Measurements from ENCODE around the gene GPC5.
"Not testable (repeated sequence)": the region's sequence is repeated elsewhere in the genome, so short reads cannot be mapped to it uniquely, and the experiment has no call there.

Gene GPC5

DNA sequence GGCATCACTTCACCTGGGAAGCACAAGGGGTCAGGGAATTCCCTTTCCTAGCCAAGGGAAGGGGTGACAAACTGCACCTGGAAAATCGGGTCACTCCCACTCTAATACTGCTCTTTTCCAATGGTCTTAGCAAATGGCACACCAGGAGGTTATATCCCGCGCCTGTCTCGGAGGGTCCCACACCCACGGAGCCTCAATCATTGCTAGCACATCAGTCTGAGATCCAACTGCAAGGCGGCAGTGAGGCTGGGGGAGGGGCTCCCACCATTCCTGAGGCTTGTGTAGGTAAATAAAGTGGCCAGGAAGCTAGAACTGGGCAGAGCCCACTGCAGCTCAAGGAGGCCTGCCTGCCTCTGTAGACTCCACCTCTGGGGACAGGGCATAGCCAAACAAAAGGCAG lies 1118.5 kb downstream of the GPC5 start:
- DNase-seq: not testable (repeated sequence)

DNA sequence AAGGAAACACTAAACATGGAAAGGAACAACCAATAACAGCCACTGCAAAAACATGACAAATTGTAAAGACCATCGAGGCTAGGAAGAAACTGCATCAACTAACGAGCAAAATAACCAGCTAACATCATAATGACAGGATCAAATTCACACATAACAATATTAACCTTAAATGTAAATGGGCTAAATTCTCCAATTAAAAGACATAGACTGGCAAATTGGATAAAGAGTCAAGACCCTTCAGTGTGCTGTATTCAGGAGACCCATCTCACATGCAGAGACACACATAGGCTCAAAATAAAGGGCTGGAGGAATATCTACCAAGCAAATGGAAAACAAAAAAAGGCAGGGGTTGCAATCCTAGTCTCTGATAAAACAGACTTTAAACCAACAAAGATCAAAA lies 1120.2 kb downstream of the GPC5 start:
- DNase-seq: not testable (repeated sequence)

DNA sequence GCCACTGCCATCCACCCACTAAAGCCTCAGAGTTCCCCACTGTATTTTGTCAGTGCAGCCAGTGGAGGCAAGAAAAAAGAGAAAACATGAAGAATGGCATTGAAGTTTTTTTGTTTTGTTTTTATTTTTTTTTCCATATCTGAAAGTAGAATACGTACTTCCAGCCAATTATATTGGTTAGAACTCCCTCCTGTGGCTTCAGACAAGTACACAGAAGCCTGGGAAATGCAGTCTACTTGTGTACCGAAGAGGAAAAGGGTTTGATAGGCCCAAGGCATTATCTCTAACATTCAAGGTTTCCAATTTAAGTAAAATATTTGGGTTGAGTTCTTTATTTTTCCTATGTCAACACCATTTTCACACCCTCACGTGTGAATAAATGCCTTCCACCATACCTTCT lies 1131.9 kb downstream of the GPC5 start:
- no peak for DNase-seq

DNA sequence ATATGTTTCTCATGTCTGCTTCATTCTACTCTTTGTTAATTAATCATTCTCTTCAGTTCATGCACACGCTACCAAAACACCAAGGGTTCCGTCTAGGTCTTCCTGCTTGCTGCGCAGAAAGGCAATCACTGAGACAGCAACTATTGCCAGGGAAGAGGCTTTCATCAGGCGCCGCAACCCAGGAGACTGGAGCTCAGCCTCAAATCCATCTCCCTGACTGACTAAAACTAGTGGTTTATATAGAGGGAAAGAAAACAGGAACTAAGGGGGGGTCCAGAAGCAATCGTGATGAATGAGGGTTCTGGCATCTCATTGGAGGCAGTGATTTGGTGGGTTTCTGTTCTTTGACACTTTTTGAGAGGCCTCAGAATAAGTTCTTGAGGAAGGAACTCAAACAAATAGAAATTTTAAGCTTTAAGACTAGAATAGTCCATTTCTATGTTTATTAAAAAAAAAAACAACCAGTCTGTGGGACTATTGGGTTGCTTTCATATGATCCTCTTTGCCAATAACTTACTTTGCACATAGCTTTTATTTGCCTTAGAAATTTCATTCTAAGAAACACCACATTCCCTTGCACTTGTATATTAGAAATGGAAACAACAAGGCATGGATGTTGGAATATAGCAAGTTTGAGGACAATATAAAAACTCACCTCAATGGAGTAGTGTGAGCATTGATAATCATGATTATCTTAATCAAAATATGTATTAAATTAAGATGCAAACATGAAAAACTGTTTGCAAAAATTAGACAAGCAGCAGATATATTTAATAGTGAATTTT lies 1137.0 kb downstream of the GPC5 start:
- DNase-seq: no peak

DNA sequence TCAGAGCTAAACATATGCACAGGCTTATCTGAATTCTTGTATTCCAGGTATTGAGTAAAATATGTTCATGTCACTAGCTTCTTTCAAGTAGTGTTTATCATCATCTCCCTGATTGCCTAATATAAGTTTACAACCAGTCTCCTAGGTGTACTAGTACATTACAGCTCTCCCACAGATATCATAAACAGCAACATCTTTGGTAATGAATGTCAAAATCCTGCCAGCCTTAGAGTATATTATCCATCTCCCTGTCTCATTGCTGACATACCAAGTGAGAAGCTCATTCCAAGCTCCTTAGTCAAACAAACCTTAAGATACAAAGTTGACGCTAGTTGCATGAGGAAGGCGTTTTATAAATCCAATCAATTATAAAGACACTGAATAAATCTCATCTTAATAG lies 1139.0 kb downstream of the GPC5 start:
- no peak for DNase-seq

DNA sequence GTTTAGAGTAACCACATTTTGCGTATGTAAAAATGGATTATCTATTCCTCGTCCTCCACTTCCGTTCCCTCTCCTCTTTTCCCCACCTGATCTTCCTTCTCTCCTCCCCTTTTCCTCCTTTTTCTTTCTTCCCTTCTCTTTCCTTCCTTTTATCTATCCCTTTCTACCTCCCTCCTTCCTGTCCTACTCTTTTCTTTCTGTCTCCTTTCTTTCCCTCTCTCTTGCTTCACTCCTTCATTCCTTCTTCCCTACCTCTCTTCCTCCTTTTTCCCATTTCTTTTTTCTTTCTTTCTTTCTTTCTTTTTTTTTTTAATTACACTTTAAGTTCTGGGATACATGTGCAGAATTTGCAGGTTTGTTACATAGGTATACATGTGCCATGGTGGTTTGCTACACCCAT lies 1139.7 kb downstream of the GPC5 start:
- DNase-seq: no peak

DNA sequence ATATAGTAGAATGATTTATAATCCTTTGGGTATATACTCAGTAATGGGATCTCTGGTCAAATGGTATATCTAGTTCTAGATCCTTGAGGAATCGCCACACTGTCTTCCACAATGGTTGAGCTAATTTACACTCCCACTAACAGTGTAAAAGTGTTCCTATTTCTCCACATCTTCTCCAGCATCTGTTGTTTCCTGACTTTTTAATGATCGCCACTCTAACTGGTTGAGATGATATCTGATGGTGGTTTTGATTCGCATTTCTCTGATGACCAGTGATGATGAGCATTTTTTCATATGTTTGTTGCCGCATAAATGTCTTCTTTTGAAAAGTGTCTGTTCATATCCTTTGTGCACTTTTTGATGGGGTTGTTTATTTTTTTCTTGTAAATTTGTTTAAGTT lies 1140.7 kb downstream of the GPC5 start:
- not testable (repeated sequence) for DNase-seq

DNA sequence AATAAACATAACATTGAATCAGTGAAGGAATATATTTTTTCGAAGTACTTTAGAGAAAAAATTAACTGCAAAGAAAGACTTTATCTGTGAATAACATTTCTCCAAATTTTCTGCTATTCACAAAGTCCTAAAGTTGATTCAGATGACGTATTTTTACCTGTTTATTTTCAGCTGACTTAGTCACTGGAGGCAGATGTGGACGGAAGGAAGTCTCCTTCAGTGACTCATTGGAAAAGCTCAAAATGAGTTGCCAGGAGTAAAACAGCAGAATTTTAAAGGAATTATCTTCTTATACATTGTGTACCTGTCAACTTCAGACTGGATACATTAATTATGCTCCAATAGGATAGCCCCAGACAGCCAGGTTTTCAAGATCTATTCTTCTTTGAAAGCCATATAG lies 1148.8 kb downstream of the GPC5 start:
- DNase-seq: no peak

DNA sequence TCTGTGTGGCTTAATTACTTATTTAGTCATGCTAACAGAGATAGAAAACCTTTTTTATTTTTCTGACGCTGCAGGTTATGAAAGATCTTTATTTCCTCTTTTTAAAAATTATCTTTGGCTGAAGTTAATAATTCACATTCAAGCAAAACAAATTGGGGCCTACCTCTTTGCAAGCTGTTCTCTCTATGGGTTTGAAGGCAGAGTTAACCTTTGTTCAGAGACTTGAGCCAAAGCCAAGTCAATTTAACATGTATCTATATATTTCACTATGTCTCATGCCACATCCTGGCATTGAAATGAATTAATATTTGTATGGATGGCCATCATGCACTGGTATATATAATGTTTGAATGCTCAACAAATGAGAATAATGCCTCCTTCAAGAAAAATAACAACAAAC lies 1150.9 kb downstream of the GPC5 start:
- no peak for DNase-seq

DNA sequence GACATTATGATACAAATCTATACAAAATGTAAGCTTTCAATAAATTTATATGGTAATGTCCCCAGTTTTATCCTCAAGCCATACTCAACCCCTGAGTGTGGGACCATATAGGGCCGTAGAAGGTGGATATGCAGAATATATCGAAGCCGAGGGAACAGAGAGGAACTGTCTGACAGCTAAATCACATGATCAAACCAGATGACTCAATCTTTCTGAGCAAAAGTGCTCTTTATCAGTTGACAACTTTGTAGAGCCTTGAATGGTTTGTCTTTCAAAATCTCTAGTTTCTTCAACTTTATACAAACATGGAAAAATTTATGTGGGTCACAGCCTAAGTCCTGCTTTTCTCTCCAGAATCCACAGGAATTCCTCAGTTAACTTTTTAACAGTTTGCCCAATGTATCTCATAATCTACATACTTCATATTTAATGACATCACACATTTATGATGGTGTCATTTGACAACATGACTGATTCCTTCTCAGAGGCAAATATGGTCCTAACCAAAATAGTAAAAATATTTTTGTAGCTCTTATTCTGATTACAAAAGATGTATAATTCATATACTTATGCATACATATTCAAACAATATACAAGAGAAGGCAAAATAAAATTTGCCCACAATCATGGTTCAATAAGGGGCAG lies 1155.2 kb downstream of the GPC5 start:
- DNase-seq: no peak

DNA sequence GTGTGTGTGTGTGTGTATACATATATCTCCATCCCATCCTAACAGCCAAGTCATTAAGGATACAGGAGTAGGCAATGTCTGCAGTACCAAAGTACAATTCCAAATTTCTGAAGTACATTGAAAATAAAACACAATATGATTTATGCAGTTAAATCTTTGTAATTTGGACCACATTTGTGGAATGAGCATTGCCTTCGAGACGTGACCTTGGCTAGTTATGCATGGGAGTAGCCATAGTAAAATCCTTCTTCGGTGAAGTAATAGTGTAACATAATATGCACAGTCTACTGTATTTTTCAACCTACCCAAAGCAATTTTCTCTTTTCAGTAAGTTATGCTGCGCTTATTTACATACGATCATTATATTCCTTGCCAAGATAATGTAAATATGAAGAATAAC lies 1162.5 kb downstream of the GPC5 start:
- no peak for DNase-seq

DNA sequence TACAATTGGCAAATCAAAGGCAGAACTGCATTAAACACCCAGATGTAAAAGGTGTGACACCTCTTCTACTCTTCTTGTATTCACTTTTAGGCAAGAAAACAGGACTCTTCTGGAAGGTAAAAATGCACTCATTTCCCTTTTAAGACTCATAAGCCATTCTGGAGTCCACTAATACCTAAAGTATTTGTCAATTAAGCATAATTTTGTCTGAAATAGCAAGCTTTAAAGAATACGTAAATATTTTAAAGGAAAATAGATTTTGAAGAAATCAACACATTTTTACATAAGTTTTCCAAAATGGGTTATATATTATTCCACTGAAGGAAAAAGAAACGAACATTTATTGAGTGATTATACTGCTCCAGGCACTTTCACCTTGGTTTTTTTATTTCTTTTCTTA lies 1166.5 kb downstream of the GPC5 start:
- DNase-seq: no peak

DNA sequence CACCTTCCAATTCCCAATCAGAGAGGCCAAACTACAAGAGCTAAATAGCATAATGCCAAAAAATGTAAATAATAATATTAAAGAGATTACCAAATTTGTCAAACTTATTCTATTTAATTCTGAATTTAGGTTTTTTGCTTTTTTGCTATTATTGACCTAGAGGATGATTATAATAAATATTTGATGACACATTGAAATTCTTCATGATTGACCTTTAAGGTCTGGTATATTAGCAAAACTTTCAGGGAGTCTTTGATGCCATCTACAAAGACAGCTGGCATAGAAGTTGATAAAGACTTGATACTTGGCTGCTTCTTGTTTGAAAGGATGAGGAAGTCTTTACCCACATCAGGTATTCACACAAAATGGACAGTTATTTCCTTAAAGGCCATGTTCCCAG lies 1168.3 kb downstream of the GPC5 start:
- no peak for DNase-seq

DNA sequence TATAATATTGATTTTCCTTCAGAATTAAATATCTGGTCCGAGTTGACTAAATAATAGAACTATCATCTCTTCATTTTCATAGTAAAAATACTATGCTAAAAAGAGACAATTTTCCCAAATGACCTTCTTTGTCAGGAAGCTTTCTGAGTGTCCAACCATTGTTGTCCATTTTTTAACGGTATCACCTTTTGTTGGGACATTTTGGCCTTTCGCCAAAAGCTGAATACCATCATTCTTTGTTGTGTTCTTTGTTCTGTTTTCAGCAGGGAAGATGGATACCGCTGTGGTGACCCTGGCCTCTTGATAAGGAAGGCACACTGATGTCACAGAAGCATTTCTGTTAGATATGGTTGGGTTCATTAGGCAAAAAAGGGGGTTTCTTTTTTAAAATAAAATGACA lies 1173.8 kb downstream of the GPC5 start:
- DNase-seq: no peak

DNA sequence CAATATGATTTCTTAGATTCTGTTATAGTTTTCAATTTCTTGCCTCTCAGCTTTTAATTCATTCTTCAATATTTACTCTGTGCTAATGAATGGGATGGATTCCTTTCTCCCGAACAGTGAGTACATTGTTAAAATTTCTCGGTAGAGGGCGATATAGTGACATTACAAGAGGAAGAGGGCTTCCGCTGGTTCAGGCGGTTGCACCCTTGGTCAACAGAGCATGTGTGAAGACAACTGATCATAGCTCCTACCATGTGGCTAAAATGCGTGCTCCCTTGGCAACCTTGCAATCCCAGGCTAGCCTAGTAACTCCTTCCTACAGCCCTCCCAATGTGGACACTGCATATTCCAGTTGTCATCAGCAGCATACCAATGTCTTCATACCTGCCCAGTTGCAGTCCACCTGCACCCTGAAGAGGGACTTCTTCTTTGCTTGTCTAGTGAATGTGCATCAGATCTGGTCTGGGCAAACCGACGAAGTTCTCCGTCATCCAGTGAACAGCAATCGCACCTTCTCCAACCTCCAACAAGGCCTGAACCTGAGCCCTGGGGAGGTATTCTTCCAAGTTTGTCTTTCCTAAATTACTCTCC lies 1175.1 kb downstream of the GPC5 start:
- DNase-seq: no peak

DNA sequence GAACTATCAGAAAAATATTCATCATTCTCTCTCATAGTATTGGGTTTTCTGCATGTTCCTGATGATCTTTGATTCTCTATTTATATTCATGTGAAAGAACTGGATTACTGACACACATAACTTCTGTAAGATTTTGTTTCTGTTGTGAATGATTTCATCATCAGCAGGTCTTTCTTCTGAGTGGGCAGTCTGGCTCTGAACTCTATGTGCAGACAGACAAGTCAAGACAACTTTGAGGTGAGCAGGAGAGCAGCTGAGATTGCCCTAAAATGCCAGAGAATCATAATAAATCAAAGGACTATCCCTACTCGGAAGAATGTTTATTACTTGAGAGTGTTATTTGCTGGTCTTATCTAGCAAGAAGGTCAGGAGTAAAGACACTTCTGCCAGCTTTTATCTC lies 1176.1 kb downstream of the GPC5 start:
- no peak for DNase-seq

DNA sequence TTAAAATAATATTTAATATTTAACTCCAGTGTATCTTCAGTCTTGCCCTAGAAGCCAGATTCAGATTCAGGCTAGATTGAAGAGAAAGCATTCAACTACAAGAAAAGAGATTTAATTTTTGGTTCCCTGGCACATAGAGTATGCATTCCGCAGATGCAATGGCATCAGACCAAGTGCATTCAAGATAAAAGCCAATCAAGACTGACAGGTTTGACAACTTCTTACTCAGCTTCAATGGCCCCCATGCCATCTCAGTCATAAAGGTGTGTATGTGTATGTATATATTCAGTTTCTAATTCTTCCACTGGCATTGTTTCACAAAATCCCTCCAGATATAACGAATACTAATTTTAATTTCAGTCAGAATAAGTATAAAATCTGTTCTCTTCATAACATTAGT lies 1177.4 kb downstream of the GPC5 start:
- DNase-seq: no peak

DNA sequence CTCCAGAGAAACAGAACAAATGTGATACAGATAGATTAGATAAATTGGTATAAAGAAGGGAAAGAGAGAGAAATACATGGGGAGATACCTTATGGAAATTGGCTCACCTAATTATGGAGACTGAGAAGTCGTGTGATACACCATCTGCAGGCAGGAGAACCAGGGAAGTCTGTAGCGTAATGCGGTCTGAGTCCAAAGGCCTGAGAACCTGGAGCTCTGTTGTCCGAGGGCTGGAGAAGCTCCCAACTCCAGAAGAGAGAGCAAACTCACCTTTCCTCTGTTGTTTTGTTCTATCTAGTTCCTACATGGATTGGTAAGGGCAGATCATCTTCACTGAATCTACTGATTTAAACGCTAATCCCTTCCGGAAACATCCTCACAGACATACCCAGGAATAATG lies 1179.9 kb downstream of the GPC5 start:
- no peak for DNase-seq

DNA sequence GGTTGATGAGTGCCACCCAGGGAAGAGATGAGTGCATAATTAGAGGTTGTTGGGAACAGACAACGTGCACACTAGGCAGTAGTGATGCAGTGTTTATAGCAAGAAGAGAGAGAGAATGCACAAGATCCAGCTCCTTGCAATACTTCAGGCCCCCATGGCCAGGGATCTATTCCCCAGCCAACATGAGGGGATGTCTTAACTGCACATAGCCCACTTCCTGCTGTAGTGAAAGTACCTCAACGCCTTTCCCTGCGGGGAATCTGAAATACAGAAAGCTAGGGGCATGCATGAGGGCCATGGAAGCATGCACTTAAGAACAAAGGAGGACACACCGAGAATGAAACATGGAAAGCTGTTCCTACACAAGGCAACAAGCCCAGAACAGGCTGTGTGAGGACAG lies 1191.5 kb downstream of the GPC5 start:
- DNase-seq: no peak

DNA sequence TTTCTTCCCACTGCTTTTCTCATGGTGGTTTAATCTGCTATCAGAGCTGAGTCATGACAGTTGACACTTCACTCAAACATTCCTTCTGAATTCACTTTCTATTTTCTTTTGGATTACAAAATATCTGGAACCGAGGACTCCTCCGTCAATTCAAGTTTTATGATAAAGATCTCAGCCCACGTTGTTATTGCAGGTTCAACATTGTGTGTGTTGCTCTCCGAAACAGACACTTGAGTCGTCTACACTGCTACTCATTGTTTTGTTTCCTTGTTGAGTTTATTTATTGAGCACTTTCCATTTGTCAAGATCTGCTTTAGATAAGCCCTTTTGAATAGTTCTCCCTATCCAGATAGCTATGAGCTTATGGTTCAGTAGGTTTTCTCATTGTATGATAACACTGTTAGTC lies 1192.1 kb downstream of the GPC5 start:
- no peak for DNase-seq

DNA sequence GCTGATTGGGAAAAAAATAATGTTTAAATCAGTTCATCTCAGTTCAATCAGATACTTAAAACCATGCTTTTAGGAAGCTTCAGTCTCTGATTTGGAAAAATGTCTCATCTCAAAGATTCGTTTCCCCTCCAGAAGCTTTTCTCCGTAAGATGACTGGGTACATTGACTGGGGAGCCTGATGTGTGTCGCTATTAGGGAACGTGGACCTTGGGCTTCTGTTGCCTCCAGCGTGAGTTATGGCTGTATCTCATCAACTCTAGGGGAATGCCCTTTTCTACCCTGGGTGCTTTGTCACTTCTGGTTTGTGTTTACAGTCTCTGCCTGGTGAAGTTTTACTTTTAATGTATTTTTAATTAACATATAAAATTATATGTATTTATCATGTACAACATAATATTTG lies 1192.7 kb downstream of the GPC5 start:
- DNase-seq: no peak

DNA sequence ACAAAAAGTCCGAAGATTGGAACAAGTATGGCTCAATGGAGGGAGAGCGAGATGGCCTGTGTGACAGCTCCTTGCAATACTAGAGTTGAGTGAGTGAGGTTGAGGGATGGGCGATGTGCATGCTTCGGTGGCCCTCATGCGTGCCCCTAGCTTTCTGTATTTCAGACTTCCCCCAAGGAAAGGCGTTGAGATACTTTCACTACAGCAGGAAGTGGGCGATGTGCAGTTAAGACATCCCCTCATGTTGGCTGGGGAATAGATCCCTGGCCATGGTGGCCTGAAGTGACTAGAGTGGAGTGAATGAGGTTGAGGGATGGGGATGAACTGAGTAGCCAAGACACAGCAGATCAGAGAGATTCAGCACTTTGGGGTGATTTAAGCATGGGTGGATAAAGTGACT lies 1194.3 kb downstream of the GPC5 start:
- DNase-seq: no peak

DNA sequence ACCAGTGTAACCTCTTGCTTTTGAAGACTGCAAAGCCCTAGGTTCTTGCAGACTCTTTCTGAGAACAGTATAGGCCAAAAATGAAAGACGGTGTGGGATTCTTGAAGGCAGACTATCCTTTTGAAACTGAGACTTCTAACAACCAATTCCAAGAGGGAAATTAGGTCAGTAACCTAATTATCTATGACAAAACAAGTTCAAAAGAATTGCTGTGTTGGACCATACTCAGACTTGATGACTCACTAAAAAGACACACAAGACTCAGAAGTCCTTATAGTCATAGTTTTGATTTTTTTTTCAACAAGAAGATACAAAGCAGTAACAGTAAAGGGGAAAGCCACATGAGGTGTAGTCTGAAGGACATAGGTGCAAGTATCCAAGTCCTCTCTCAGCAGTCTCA lies 1204.1 kb downstream of the GPC5 start:
- DNase-seq: no peak

DNA sequence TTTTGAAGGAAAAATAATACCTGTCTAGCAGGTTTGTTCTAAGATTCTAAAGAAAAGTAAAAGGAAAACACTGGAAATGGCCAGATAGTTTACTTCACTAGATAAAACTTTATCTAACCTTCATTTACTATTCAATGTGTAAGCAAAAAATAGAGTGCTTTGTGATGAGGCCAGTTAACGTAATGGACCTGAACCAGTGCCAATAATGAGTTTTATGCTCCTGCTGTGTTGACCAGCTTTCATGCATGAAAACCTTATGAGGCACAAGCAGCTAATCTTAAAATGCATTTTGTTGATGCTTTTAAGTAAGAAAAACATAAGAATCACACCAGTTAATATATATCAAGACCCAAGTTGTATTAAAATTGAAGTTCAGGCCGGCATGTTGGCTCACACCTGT lies 1211.0 kb downstream of the GPC5 start:
- no peak for DNase-seq

DNA sequence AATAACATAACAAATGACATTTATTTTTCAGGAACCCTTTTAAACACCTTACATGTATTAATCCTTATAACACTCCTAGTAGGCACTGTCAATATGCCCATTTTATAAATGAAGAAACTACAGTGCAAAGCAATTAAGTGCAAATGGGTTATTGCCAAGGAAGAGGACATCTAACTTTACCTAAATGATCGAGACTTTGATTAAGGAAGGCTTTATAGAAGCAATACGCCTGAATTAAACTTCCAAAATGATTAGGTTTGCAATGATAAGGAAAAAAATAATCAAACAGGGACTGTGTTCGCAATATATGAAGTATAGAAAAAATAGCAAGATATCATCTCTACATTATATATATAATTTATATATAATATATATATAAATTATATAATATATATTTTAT lies 1214.5 kb downstream of the GPC5 start:
- no peak for DNase-seq
